Measurements from ENCODE around the gene CCL5.
"Not testable (repeated sequence)": the region's sequence is repeated elsewhere in the genome, so short reads cannot be mapped to it uniquely, and the experiment has no call there.

Gene CCL5

GRCh38 chr17:35897772-35898171, 17.6 kb upstream of the CCL5 start:
- not testable (repeated sequence) for DNase-seq

- peak; percentile 23 for DNase-seq
Measured at GRCh38 chr17:35895636-35896587, 15.8 kb upstream of the CCL5 start.

- no peak for DNase-seq
Measured at GRCh38 chr17:35894206-35894605, 14.0 kb upstream of the CCL5 start.

- DNase-seq = no peak
Measured at GRCh38 chr17:35893751-35894150, 13.6 kb upstream of the CCL5 start.

GRCh38 chr17:35892091-35893035, 12.2 kb upstream of the CCL5 start:
- DNase-seq = no peak

- DNase-seq = no peak
Measured at GRCh38 chr17:35891269-35891668, 11.1 kb upstream of the CCL5 start.

GRCh38 chr17:35890774-35891155, 10.6 kb upstream of the CCL5 start:
- no peak for DNase-seq

GRCh38 chr17:35889818-35890773, 9.9 kb upstream of the CCL5 start:
- no peak for DNase-seq

GRCh38 chr17:35889241-35889640, 9.1 kb upstream of the CCL5 start:
- DNase-seq = no peak

- no peak for DNase-seq
Measured at GRCh38 chr17:35878361-35878760, 1.8 kb downstream of the CCL5 start.

GRCh38 chr17:35877345-35878029, 2.7 kb downstream of the CCL5 start:
- no peak for DNase-seq

- DNase-seq = no peak
Measured at GRCh38 chr17:35876534-35876933, 3.6 kb downstream of the CCL5 start.

- no peak for DNase-seq
Measured at GRCh38 chr17:35875800-35876139, 4.4 kb downstream of the CCL5 start.

- no peak for DNase-seq
Measured at GRCh38 chr17:35875072-35875799, 4.9 kb downstream of the CCL5 start.

- no peak for DNase-seq
Measured at GRCh38 chr17:35872196-35872980, 7.8 kb downstream of the CCL5 start.

GRCh38 chr17:35870906-35871819, 9.0 kb downstream of the CCL5 start:
- no peak for DNase-seq

GRCh38 chr17:35868737-35869136, 11.4 kb downstream of the CCL5 start, which contains the start of gene HEATR9:
HEATR9 (minus strand) TSS chr17:35868891; CDS start chr17:35868742, 149 bp downstream.
- no peak for DNase-seq

GRCh38 chr17:35867574-35867973, 12.6 kb downstream of the CCL5 start:
- DNase-seq = no peak

- no peak for DNase-seq
Measured at GRCh38 chr17:35866341-35866950, 13.7 kb downstream of the CCL5 start.

All from femur (tissue), 1 donor.